GM12873 (cell line): ENCODE results near the gene PHF8.

Source experiments
- TF ChIP-seq, protein P1 (sequence below): IDR thresholded peaks from 2 replicates; pipeline ENCODE4 v1.5.1; 2012; ENCODE audit warnings: low read depth, mild to moderate bottlenecking, moderate library complexity, low read length, control low read depth; ENCODE audit not compliant: insufficient read depth; ENCODE audit errors: missing control alignments

The PHF8 gene

GRCh38 chrX:54044126-54044876 lies at the start of gene PHF8:
TSS of gene PHF8 (minus strand) at chrX:54044473. CDS start at chrX:54042728, 1,745 bp downstream.
- TF ChIP-seq, protein P1, sequence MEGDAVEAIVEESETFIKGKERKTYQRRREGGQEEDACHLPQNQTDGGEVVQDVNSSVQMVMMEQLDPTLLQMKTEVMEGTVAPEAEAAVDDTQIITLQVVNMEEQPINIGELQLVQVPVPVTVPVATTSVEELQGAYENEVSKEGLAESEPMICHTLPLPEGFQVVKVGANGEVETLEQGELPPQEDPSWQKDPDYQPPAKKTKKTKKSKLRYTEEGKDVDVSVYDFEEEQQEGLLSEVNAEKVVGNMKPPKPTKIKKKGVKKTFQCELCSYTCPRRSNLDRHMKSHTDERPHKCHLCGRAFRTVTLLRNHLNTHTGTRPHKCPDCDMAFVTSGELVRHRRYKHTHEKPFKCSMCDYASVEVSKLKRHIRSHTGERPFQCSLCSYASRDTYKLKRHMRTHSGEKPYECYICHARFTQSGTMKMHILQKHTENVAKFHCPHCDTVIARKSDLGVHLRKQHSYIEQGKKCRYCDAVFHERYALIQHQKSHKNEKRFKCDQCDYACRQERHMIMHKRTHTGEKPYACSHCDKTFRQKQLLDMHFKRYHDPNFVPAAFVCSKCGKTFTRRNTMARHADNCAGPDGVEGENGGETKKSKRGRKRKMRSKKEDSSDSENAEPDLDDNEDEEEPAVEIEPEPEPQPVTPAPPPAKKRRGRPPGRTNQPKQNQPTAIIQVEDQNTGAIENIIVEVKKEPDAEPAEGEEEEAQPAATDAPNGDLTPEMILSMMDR, result no peak

- TF ChIP-seq, protein P1, result no peak
Measured at GRCh38 chrX:54093571-54093970, 49.3 kb upstream of the PHF8 start.

GRCh38 chrX:54093159-54093558 lies 48.9 kb upstream of the PHF8 start:
- TF ChIP-seq, protein P1, result no peak

GRCh38 chrX:54090880-54091279 lies 46.6 kb upstream of the PHF8 start:
- TF ChIP-seq, protein P1, result no peak

DNA sequence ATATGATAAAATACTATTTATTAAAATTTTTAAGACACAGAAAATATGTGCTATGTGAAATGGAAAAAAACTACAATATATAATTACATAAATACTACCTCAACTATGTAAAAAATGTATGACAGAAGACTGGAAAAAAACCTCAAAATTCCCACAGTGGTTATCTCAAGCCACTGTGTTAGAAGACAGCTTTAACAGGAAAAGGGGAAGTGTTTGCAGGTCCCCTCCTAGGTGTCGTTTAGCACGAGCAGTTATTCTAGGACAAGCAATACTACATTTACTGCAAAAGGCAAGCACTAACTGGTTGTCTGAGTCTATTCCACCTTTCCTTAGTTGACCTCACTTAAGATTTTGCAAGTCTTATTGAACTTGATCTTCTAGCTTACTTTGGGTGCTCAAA lies 44.9 kb upstream of the PHF8 start:
- TF ChIP-seq, protein P1, result no peak

- TF ChIP-seq, protein P1, result no peak
Measured at GRCh38 chrX:54087661-54088060, 43.4 kb upstream of the PHF8 start.

- TF ChIP-seq, protein P1, result no peak
Measured at GRCh38 chrX:54085666-54086065, 41.4 kb upstream of the PHF8 start.
